Stimulated activated CD8-positive, alpha-beta memory T cell treated with anti-CD3 and anti-CD28 coated beads, Interleukin-12 subunit alpha, Interleukin-12 subunit beta, amount 100 ng/mL, for 24 hours (primary cell): ENCODE data around the gene PPM1B.
"Not testable (repeated sequence)": the region's sequence is repeated elsewhere in the genome, so short reads cannot be mapped to it uniquely, and the experiment has no call there.

Source experiments
- DNase-seq: peaks from one replicate; pipeline ENCODE4 v3.0.0-alpha.2; 2020; ENCODE audit errors: extremely low read depth

Gene PPM1B

DNA sequence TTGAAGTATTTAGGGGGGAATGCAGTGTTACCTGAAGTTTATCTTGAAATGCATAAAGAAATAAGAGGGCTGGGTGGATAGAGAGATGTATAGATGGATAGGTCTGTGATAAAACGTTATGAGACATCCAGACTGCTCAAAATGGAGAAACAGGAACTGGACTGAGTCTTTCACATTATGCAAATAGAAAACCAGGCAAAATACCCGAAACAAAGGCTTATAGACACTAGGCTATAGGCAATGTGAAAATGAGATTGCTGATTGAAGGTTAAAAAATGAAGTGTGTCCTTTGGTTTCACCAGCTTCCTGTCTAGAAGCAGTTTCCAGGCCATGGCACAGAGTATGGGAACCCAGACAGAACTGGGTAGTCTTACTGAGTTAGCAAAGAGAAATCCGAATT is 81.7 kb downstream of the PPM1B start:
- no peak for DNase-seq

DNA sequence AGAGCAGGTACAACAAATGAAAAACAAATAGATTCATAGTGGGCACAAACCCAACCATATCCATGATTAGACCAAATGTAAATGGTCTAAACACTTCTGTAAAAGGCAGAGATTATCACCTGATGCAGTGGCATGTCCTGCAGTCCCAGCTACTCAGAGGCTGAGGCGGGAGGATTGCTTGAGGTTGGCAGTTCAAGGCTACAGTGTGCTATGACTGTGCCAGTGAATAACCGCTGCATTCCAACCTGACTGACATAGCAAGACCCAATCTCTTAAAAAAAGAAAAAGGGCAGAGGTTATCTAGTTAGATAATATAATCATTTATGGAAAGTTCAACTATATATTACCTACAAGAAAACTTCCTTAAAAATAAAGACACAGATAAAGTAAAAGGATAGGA is 85.3 kb downstream of the PPM1B start:
- DNase-seq, result no peak

DNA sequence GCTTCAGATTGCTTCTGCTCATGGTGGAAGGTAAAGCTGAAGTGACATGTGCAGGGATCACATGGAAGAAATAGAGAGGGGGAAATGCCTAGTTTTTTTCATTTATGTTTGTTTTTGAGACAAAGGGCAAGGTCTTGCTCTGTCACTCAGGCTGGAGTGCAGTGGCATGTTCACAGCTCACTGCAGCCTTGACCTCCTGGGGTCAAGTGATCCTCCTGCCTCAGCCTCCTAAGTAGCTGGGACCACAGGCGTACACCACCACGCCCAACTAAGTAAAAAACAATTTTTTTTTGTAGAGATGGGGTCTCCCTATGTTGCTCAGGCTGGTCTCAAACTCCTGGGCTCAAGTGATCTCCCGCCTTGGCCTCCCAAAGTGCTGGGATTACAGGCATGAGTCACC is 87.0 kb downstream of the PPM1B start:
- not testable (repeated sequence) for DNase-seq

DNA sequence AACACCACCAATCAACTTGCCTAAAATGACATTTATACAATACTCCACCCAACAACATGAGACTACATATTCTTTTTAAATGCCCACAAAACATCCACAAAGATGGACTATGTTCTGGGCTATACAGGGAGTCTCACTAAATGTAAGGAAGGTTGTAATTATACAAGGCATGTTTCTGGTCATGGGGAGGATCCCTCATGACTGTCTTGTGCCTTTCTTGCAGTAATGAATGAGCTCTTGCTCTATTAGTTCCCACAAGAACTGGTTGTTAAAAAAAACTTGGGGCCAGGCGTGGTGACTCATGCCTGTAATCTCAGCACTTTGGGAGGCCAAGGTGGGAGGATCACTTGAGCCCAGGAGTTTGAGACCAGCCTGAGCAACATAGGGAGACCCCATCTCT is 89.1 kb downstream of the PPM1B start:
- DNase-seq, result not testable (repeated sequence)

DNA sequence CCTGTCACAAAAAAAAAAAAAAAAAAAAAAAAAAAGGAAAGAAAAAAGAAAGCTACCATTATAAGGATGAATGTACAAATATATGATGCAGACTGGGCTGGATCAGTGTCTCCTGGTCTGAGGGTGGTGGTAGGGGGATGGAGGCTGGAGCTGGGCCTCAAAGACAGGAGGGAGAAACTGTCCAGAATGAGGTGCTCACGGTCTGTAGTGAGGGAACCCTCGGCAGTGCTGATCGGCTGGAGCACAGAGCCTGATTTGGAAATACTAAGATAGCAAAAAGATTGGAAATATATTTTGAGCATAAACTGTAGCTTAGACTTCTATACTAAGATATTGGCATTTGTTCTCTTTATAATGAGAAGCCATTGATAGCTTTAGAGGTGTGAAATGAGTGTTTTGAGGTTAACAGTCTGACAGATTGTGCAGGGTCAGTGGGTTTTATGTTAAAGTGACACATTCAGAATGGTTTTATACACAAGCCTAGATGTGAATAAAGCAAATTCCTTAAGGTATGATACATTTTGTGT is 98.7 kb downstream of the PPM1B start:
- DNase-seq, result no peak

DNA sequence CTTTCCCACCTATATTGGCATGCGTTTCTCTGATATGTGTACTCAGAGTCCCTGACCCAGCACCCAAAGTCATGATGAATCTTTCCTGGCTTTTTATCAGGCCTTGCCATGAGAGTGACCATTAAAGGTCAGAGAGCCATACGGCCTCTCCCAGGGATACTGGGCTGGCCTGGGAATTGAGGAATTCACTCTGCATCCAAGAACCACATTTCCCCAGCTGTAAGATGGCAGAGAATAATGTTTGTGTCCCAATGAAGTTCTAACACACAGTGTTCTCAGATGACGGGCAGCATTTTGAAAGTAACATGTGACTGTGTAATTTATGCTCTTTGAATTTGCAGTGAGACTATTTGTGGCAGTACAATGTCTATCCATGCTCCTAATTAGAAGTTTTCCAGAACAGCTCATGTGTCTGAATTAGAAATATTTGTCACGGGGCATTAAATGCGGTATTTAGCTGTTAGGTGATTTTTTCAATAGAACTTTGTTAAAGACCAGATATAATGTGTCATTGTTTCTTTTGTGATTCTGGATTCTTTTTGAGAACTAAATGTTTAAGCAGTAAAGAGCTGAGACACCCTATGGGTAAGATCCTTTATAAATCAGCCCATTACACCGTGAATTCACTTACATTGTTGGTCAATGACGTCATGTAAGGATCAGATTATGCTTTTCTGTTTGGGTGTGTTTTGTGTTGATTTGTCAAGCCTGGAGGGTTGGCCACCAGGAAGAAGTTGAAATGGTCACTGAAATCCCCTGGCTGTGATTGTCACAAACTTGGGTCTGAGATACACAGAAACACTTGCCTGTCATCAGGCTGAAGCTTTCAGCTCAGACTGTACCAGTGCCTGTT is 99.3 kb downstream of the PPM1B start:
- DNase-seq, result no peak

DNA sequence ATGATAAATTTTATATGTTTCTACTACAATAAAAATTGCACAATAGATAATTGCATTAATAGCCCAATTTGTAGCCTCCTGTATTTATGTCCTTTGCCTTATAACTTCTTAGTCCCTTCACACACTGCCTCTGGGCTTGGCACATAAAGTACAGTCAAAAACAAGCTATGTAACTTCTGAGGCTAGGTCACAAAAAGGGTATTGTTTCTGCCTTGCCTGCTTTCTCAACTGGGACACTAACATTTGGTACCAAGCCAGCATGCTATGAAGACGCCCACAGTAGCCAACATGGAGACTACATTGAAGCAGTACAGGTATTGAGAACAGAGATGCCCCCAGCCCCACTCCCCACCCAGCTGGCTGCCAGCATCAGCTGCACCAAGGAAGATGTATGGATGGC is 101.2 kb downstream of the PPM1B start:
- DNase-seq, result no peak

DNA sequence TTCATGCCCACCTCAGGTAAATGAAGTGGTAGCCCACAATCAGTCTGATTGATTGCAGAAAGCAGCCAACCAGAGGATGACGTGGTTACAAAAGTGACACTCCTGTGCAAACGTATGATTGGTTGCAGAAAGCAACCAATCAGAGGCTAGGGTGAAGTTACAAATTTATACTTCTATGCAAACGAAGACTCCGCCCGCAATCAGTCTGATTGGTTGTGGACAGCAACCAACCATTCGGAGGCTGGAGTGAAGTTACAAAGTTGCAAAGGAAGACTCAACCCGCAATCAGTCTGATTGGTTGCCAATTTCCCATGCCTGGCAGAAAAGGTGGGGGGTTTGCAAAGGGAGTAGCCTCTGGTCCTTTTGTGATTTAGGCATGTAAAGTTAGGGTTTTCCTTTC is 102.6 kb downstream of the PPM1B start:
- no peak for DNase-seq

DNA sequence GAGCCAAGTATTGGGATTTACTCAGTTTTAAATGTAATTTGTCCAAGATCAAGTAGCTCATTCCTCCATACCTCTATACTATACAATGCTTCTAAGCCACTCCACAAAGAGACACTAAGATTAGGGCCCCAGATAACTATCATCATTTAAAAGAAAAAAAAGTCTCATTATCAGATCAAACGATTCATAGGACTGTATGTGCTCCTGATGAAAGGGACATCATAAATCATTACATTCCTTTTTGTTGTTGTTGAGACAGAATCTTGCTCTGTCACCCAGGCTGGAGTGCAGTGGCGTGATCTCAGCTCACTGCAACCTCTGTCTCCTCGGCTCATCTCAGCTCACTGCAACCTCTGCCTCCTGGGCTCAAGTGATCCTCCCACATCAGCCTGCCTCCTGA is 104.4 kb downstream of the PPM1B start:
- DNase-seq, result no peak

DNA sequence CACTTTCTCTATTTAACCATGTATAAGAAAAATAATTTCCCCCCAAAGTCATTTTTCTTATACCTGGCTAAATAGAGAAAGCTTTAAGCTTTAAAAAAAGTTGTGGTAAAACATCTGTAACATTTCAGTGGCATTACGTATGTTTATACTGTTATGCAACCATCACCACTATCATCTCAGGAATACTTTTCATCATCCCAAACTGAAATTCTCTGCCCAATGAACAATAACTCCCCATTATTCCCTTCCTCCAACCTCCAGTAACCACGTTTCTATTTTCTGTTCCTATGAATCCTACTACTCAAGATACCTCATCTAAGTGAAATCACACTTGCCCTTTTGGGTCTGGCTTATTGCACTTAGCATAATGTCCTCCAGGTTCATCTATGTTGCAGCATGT is 104.9 kb downstream of the PPM1B start:
- no peak for DNase-seq

DNA sequence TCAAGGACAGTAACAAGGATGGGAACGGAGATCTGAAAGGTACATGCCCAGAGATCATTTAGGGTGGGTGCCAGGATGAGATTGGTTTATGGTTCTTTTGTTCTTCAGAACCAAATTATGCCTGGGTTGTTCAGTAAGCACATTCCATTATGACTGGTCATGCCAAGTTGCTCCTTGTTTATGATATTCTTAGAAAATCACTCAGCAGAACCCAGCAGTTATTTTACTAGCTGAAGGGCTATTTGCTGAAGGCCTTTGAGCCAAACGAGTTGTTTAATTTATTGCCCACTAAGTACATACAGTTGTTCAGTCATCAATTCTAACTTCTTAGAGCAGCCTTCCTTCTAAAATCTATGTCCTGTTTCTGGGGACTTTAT is 107.2 kb downstream of the PPM1B start:
- DNase-seq, result no peak

DNA sequence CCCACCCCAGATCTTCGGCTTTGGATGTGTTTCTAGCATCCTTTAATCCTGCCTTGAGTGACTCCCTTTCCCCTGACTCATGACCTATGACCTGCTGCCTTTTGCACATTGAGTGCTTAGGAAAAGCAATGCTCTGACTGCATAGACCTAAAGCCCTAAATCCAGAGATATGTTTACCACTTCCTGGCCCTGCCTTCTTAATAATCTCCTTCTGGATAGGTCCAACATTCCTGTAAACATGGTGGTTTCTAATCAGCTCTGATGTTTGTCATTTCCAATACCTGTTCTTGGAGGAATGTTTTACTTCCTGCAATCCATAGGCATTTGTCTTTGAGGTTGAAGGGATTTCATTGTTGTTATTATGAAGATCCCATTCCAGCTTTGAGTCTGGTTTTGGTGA is 108.9 kb downstream of the PPM1B start:
- no peak for DNase-seq

DNA sequence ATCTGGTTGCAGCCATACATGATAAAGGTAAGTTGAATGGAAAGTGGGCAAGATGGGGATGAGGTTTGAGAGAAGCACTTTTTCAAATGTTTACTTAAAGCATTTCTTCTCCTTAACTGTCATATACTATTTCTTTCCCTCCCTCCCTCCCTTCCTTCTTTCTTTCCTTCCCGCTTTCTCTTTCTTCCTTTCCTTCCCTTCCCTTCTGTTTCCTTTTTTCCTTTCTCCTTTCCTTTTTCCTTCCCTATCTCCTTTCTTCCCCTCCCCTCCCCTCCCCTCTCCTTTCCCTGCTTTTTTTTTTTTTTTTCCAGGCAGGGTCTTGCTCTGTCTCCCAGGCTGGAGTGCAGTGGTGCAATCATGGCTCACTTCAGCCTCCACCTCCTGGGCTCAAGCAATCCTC is 112.2 kb downstream of the PPM1B start:
- DNase-seq, result no peak
